Karpas-422 (cell line): ENCODE measurements around the gene BORCS8. TPM values are rescaled to one million over a fixed set of nuclear protein-coding genes. Genes with fewer than 3 reads are reported as not detected.

Source experiments
- DNase-seq: peaks from one replicate; pipeline ENCODE4 v3.0.0-alpha.2; 2015
- H2AFZ ChIP-seq: fragments of 200-600 bp; sonication (generic); 2 replicates; pipeline ENCODE4 v1.6.1; 2014; ENCODE audit warnings: antibody characterized with exemption, low read length, mixed read lengths
- H3K27ac ChIP-seq: fragments of 200-600 bp; sonication (generic); 2 replicates; pipeline ENCODE4 v1.5.1; 2014; ENCODE audit warnings: mild to moderate bottlenecking, low read length, moderate library complexity
- H3K27me3 ChIP-seq: fragments of 200-600 bp; sonication (generic); 2 replicates; pipeline ENCODE4 v1.6.1; 2014; ENCODE audit warnings: low read length, mixed read lengths
- H3K36me3 ChIP-seq: fragments of 200-600 bp; sonication (generic); 2 replicates; pipeline ENCODE4 v1.6.1; 2014; ENCODE audit warnings: low read length, mixed read lengths; ENCODE audit not compliant: insufficient read depth
- H3K4me1 ChIP-seq: fragments of 200-600 bp; sonication (generic); 2 replicates; pipeline ENCODE4 v1.6.1; 2014; ENCODE audit warnings: mild to moderate bottlenecking, low read length, mixed read lengths
- H3K4me2 ChIP-seq: fragments of 200-600 bp; sonication (generic); 2 replicates; pipeline ENCODE4 v1.6.1; 2014; ENCODE audit warnings: low read length, low read depth, mild to moderate bottlenecking; ENCODE audit not compliant: poor library complexity, severe bottlenecking
- H3K4me3 ChIP-seq: fragments of 200-600 bp; sonication (generic); 2 replicates; pipeline ENCODE4 v1.5.1; 2014; ENCODE audit warnings: mild to moderate bottlenecking, antibody characterized with exemption, low read length, mixed read lengths
- H3K79me2 ChIP-seq: fragments of 200-600 bp; sonication (generic); 2 replicates; pipeline ENCODE4 v1.6.1; 2014; ENCODE audit warnings: mild to moderate bottlenecking, low read length, mixed read lengths
- H3K9ac ChIP-seq: fragments of 200-600 bp; sonication (generic); 2 replicates; pipeline ENCODE4 v1.6.0; 2014; ENCODE audit warnings: low read length
- H3K9me2 ChIP-seq: fragments of 200-600 bp; sonication (generic), shearing (Covaris generic); replicated peaks from 2 replicates; pipeline ENCODE4 v1.6.0; 2014; ENCODE audit warnings: mild to moderate bottlenecking, low read length, moderate library complexity; ENCODE audit not compliant: insufficient read depth
- H3K9me3 ChIP-seq: fragments of 300-700, 200-600 bp; sonication (generic); 2 replicates; pipeline ENCODE4 v1.6.1; 2014; ENCODE audit warnings: low read length, mixed read lengths
- H4K20me1 ChIP-seq: fragments of 200-600 bp; sonication (generic); 2 replicates; pipeline ENCODE4 v1.6.1; 2014; ENCODE audit warnings: mild to moderate bottlenecking, antibody characterized with exemption, low read length, low read depth; ENCODE audit not compliant: insufficient read depth
- total RNA-seq: library from RNA; depleted of rRNA; stranded (reverse); fragments of >200 nt; shearing (Covaris generic); gene quantifications from 2 replicates; pipeline ENCODE4 v1.2.3, GENCODE V29; 2014; ENCODE audit warnings: low replicate concordance

The BORCS8 gene
- total RNA-seq, 1 experiment from 2014 or later = 6.6 TPM

DNA sequence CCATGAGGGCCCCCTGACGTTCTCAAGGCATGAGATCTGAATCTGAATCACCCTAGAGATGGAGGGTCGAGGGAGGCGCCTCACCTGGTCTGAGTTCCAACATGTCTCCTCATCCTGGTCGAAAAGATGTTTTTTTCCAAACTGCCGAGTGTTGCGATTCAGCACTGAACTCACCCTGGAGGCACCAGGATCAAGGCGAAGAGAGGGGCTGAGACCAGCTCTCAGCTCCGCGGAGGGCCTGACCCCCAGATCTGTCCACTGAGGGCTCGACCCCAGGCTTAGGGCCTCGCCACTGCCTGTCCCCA, 10.7 kb upstream of the BORCS8 start:
- H3K9me3 ChIP-seq = no peaks in the 10 kb centered on the region
- peak overlapping the region; percentile 92 for H3K4me3 ChIP-seq
- DNase-seq = no peak
- no peaks in the 10 kb centered on the region for H4K20me1 ChIP-seq
- peak overlapping the region; percentile 85 for H3K4me2 ChIP-seq
- peak overlapping the region; percentile 40; the same call in 1 of the 2 replicates for H3K27ac ChIP-seq
- no peaks in the 10 kb centered on the region for H3K27me3 ChIP-seq
- peak overlapping the region; percentile 84 for H3K9ac ChIP-seq
- H3K9me2 ChIP-seq = no peaks in the 10 kb centered on the region
- H2AFZ ChIP-seq = no peak overlapping the region
- peaks cover 17% of the 10 kb centered on the region for H3K4me1 ChIP-seq
- H3K79me2 ChIP-seq = peaks cover 15% of the 10 kb centered on the region
- H3K36me3 ChIP-seq = 0 out of 2 replicates have a peak, but pooled peaks cover 3% of the 10 kb centered on the region

DNA sequence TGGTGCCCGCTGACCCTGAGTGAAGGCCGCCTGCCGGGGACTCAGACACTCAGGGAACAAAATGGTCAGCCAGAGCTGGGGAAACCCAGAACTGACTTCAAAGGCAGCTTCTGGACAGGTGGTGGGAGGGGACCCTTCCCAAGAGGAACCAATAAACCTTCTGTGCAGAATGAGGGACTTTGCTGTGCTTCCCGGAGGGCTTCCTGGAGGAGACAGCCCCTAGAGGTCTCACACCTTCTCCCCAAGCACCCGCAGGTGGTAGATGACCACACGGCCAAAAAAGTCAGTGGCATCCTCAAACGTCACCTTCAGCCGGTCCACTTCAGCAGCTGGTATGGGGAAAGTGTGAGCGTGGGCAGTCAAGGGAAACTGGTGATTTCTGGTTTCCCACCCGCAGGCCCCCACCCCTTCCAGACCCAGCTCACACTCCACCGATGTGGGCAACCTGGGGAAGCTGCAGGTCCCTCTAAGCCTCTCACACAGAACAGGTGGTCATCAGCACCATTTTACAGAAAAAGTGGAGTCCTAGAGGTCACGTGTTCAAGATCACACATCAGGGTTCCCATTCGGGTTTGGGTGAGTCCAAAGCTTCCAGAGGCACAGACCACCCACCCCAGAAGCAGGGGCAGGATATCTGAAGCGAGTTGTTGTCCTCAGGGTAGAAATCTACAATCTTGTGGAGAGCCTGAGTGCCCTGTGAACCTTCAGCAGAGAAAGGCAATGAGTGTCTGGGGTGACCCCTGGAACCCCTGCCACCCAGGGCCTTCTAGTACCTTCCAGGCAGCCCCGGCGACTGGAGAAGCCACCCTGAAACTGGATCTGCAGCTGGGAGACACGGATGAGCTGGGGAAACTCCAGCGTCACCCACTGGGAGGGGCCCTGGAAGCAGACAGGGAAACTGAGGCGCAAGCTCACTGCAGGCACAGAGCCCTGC, 10.0 kb upstream of the BORCS8 start:
- Histone ChIP-seq H3K4me2 (peak overlapping the region; percentile 85), H3K9ac (peak overlapping the region; percentile 84), H3K9me2 (no peaks in the 10 kb centered on the region), H3K27me3 (no peaks in the 10 kb centered on the region), H2AFZ (no peak overlapping the region), H4K20me1 (no peaks in the 10 kb centered on the region), H3K4me3 (peak overlapping the region; percentile 92), H3K79me2 (peaks cover 15% of the 10 kb centered on the region), H3K4me1 (peaks cover 17% of the 10 kb centered on the region), H3K36me3 (peaks cover 8% of the 10 kb centered on the region; the same call in 1 of the 2 replicates), H3K9me3 (no peaks in the 10 kb centered on the region), H3K27ac (no peak overlapping the region; the same call in 1 of the 2 replicates)
- DNase-seq = no peak

- H3K27me3 ChIP-seq = no peaks in the 10 kb centered on the region
- H3K9ac ChIP-seq = peak overlapping the region; percentile 90
- H3K36me3 ChIP-seq = peaks cover 13% of the 10 kb centered on the region
- H3K9me2 ChIP-seq = no peaks in the 10 kb centered on the region
- no peaks in the 10 kb centered on the region for H4K20me1 ChIP-seq
- H3K4me3 ChIP-seq = peak overlapping the region; percentile 76
- no peak overlapping the region for H2AFZ ChIP-seq
- peak overlapping the region; percentile 74 for H3K4me2 ChIP-seq
- H3K79me2 ChIP-seq = peaks cover 52% of the 10 kb centered on the region
- no peak overlapping the region for H3K27ac ChIP-seq
- no peaks in the 10 kb centered on the region for H3K9me3 ChIP-seq
- DNase-seq = no peak
- H3K4me1 ChIP-seq = peaks cover 26% of the 10 kb centered on the region
Measured at GRCh38 chr19:19193926-19194325, 2.0 kb upstream of the BORCS8 start.

DNA sequence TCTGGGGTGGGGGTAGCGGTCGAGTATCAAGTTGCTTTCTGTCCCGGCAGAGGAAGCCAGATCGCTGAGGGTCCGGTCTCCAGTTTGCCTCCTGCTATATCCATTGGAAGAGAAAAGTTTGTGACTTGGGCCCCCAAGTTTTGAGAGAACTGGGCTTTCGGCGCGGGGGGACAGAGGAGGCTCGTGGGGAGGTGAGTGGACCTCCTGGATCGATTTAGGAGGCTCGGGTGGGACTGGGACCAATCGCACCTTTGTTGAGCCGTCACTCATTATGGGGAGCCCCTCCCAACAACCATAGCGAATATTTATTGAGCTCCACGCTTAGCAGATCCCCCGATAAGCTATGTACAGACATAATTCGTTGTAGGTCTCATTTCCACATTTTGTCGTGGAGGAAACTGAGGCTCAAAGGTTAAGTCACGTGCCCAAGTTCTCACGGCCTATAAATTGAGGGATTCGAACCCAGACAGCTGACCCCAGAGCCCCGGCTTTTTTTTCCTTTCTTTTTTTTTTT, 1.0 kb upstream of the BORCS8 start:
- H3K79me2 ChIP-seq = peaks cover 52% of the 10 kb centered on the region

GRCh38 chr19:19191768-19192077, 229 bp downstream of the BORCS8 start:
- H3K9me3 ChIP-seq = no peaks in the 10 kb centered on the region; the same call in 1 of the 2 replicates
- no peaks in the 10 kb centered on the region for H4K20me1 ChIP-seq

More for the DNA sequence above, 1.0 kb upstream of the BORCS8 start:
- no peaks in the 10 kb centered on the region for H3K27me3 ChIP-seq
- H3K27ac ChIP-seq = peak overlapping the region; percentile 65
- no peaks in the 10 kb centered on the region for H3K9me2 ChIP-seq
- DNase-seq = peak; percentile 73
- H3K4me2 ChIP-seq = peak overlapping the region; percentile 74
- H3K4me1 ChIP-seq = peaks cover 26% of the 10 kb centered on the region
- H2AFZ ChIP-seq = 0 out of 2 replicates have a peak overlapping the region, but pooled peaks have one; percentile 38
- no peaks in the 10 kb centered on the region for H4K20me1 ChIP-seq
- H3K4me3 ChIP-seq = peak overlapping the region; percentile 76
- peaks cover 14% of the 10 kb centered on the region for H3K36me3 ChIP-seq
- no peaks in the 10 kb centered on the region for H3K9me3 ChIP-seq
- peak overlapping the region; percentile 90 for H3K9ac ChIP-seq

DNA sequence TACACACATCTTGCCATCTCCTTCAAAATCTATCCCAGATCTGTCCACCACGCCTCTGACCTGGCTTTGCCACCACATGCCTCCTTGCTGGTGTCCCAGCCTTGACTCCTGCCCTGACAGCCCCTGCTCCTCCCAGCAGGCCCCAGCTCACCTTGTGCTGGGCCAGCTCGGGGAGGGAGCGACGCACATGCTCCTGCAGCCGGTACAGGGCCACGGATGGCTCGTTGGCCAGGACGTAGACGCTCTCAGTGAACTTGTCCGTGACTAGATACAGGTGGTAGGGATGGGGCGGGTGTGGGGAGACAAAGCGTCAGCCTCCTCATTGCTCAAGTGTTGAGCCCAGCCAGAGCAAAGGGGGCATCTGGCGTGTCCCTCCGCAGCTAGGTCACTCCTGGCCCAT, 5.2 kb downstream of the BORCS8 start:
- no peak overlapping the region for H2AFZ ChIP-seq
- no peak overlapping the region for H3K9ac ChIP-seq
- H3K4me1 ChIP-seq = peaks cover 15% of the 10 kb centered on the region

More at GRCh38 chr19:19191768-19192077, 229 bp downstream of the BORCS8 start:
- Histone ChIP-seq H3K79me2 (peaks cover 52% of the 10 kb centered on the region), H3K4me3 (peak overlapping the region; percentile 99), H3K27ac (peak overlapping the region; percentile 95), H3K4me2 (peak overlapping the region; percentile 100), H3K27me3 (no peaks in the 10 kb centered on the region), H3K9me2 (no peaks in the 10 kb centered on the region), H2AFZ (peak overlapping the region; percentile 99), H3K36me3 (peaks cover 10% of the 10 kb centered on the region), H3K4me1 (peaks cover 26% of the 10 kb centered on the region), H3K9ac (peak overlapping the region; percentile 100)
- DNase-seq = no peak

GRCh38 chr19:19185853-19186740, 5.9 kb downstream of the BORCS8 start:
- peaks cover 22% of the 10 kb centered on the region for H3K79me2 ChIP-seq
- H3K9me3 ChIP-seq = no peaks in the 10 kb centered on the region; the same call in 1 of the 2 replicates
- H3K4me3 ChIP-seq = no peak overlapping the region
- peak; percentile 89 for DNase-seq
- no peak overlapping the region for H3K27ac ChIP-seq
- no peak overlapping the region for H2AFZ ChIP-seq
- no peak overlapping the region for H3K4me2 ChIP-seq
- no peaks in the 10 kb centered on the region for H3K9me2 ChIP-seq
- H3K27me3 ChIP-seq = no peaks in the 10 kb centered on the region
- H4K20me1 ChIP-seq = no peaks in the 10 kb centered on the region
- H3K4me1 ChIP-seq = peaks cover 13% of the 10 kb centered on the region
- H3K9ac ChIP-seq = no peak overlapping the region
- H3K36me3 ChIP-seq = peaks cover 36% of the 10 kb centered on the region

More for the DNA sequence above, 5.2 kb downstream of the BORCS8 start:
- H3K36me3 ChIP-seq = peaks cover 30% of the 10 kb centered on the region
- no peaks in the 10 kb centered on the region for H3K9me2 ChIP-seq
- DNase-seq = no peak
- no peak overlapping the region for H3K4me2 ChIP-seq
- no peaks in the 10 kb centered on the region; the same call in 1 of the 2 replicates for H3K9me3 ChIP-seq
- no peaks in the 10 kb centered on the region for H3K27me3 ChIP-seq
- no peaks in the 10 kb centered on the region for H4K20me1 ChIP-seq
- no peak overlapping the region for H3K4me3 ChIP-seq
- peaks cover 28% of the 10 kb centered on the region for H3K79me2 ChIP-seq
- H3K27ac ChIP-seq = no peak overlapping the region
